PFSK-1 (cell line): ENCODE data around the gene IYD.

Experiments
- POLR2AphosphoS5 ChIP-seq: IDR thresholded peaks from 2 replicates; pipeline ENCODE4 v1.6.1; 2012; ENCODE audit warnings: low read depth, mild to moderate bottlenecking, control low read depth, low read length, moderate library complexity
- TF ChIP-seq, protein P1 (sequence below), 2 experiments: IDR thresholded peaks; 2 replicates each; pipeline versions ENCODE4 v1.6.1 to v1.8.0; 2011 to 2012; ENCODE audit warnings: low read depth in 2 of 2, low read length in 2 of 2, control low read depth in 1 of 2, inconsistent platforms in 1 of 2, mild to moderate bottlenecking in 1 of 2, moderate library complexity in 1 of 2; ENCODE audit not compliant: insufficient read depth in 1 of 2

- TF ChIP-seq, protein P1, sequence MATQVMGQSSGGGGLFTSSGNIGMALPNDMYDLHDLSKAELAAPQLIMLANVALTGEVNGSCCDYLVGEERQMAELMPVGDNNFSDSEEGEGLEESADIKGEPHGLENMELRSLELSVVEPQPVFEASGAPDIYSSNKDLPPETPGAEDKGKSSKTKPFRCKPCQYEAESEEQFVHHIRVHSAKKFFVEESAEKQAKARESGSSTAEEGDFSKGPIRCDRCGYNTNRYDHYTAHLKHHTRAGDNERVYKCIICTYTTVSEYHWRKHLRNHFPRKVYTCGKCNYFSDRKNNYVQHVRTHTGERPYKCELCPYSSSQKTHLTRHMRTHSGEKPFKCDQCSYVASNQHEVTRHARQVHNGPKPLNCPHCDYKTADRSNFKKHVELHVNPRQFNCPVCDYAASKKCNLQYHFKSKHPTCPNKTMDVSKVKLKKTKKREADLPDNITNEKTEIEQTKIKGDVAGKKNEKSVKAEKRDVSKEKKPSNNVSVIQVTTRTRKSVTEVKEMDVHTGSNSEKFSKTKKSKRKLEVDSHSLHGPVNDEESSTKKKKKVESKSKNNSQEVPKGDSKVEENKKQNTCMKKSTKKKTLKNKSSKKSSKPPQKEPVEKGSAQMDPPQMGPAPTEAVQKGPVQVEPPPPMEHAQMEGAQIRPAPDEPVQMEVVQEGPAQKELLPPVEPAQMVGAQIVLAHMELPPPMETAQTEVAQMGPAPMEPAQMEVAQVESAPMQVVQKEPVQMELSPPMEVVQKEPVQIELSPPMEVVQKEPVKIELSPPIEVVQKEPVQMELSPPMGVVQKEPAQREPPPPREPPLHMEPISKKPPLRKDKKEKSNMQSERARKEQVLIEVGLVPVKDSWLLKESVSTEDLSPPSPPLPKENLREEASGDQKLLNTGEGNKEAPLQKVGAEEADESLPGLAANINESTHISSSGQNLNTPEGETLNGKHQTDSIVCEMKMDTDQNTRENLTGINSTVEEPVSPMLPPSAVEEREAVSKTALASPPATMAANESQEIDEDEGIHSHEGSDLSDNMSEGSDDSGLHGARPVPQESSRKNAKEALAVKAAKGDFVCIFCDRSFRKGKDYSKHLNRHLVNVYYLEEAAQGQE (IDR thresholded peaks at IDR 0.05; ENCODE audit: insufficient read depth in 1 of 2, low read depth in 2 of 2, low read length in 2 of 2), result no peak
- no peak for TF ChIP-seq POLR2AphosphoS5
These were observed 26.1 kb downstream of the IYD start for GRCh38 chr6:150394899-150395295.
